ENCODE data around the gene OLA1. TPM values are rescaled to one million over a fixed set of nuclear protein-coding genes. Genes with fewer than 3 reads are reported as not detected.

Gene OLA1
- polyA plus RNA-seq, 1 of the 3 experiments (the other 2 are of a cell fraction) = 46.9 TPM

DNA sequence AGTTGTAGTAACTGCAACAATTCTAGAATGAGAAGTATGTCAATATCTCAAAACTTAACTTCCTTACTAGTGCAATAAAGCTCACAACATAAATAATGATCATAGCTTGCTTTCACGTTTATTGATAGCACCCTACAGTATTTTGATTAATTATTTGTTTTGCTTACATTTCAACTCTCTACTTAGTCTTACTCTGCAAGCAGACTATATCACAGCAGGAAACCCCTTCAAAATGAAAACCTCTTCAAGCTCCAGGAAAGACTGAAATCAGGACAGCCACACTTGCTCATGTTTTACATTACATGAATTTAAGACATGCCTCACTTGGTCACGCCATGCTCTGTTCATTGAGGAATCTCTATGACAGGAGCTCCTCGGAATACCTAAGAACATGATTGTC is 3.3 kb downstream of the OLA1 start:
- H2AFZ ChIP-seq (ENCODE audit: low read depth) = no peak overlapping the region

DNA sequence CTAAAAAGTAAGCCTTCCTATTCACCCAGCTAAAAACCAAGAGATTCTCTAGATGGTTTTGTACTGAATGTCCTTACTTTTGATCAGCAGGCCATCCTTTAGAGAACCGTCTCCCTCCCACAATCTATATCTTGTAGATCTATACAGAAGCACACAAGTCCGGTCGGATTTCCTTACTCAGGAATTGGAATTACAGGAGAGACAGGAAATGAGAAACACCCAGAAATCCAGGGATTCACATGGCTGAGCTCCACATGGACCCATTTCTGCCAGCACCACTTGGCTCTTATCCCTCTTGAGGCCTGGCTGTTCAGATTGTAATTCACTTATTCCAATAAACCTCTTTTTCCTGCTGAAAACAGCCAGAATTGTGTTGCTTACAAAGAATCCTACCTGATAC is 4.5 kb downstream of the OLA1 start:
- Histone ChIP-seq H3K9me3 (no peaks in the 10 kb centered on the region), H3F3A (replicated peaks; ENCODE audit: insufficient read depth) (no peaks in the 10 kb centered on the region), H3K27ac (ENCODE audit: low read depth in 2 of 2, low read length in 1 of 2) (no peak overlapping the region), H3K36me3 (replicated peaks in 1 of 2; ENCODE audit: control insufficient read depth in 1 of 2, insufficient read depth in 2 of 2, low read length in 1 of 2) (peaks cover 19 to 24% of the 10 kb centered on the region in 2 experiments), H3K4me2 (no peak overlapping the region), H3K4me1 (ENCODE audit: control insufficient read depth in 1 of 2, insufficient read depth in 2 of 2, low read depth in 1 of 2, low read length in 1 of 2) (peaks cover 0 to 6% of the 10 kb centered on the region in 2 experiments; a peak in 1 of 4 replicates), H3K9ac (no peak overlapping the region), H3K27me3 (ENCODE audit: insufficient read depth) (no peaks in the 10 kb centered on the region), H3K79me2 (ENCODE audit: insufficient read depth) (peaks cover 93% of the 10 kb centered on the region), H2AFZ (ENCODE audit: low read depth) (no peak overlapping the region), H3K9me2 (no peaks in the 10 kb centered on the region), H3K4me3 (ENCODE audit: low read depth in 2 of 2, low read length in 1 of 2) (no peak overlapping the region), H4K20me1 (ENCODE audit: insufficient read depth) (0 out of 2 replicates have a peak, but pooled peaks cover 15% of the 10 kb centered on the region)
- CTCF ChIA-PET = interaction anchor here (1.1 kb wide), 1 partner anchor 20 kb away, joined by 3 read pairs; no protein-coding TSS in a partner anchor
- no peak for DNase-seq
- POLR2A ChIA-PET = no interaction called here
- WGBS (ENCODE audit: low lambda C conversion rate) = 94% methylated on average over 3 of the region's 3 CpGs
- TF ChIP-seq, protein P1, sequence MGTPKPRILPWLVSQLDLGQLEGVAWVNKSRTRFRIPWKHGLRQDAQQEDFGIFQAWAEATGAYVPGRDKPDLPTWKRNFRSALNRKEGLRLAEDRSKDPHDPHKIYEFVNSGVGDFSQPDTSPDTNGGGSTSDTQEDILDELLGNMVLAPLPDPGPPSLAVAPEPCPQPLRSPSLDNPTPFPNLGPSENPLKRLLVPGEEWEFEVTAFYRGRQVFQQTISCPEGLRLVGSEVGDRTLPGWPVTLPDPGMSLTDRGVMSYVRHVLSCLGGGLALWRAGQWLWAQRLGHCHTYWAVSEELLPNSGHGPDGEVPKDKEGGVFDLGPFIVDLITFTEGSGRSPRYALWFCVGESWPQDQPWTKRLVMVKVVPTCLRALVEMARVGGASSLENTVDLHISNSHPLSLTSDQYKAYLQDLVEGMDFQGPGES (IDR thresholded peaks at IDR 0.05; ENCODE audit: low read depth, low read length) = no peak
- TF ChIP-seq EZH2phosphoT487 (IDR thresholded peaks at IDR 0.05; ENCODE audit: borderline replicate concordance, low read depth) (no peak), TAF1 (IDR thresholded peaks at IDR 0.05; ENCODE audit: borderline replicate concordance, low read depth, low read length) (no peak), GATA2 (CRISPR knock-in tag; IDR thresholded peaks at IDR 0.05) (no peak), JUND (IDR thresholded peaks at IDR 0.05) (no peak), CHD2 (IDR thresholded peaks at IDR 0.05; ENCODE audit: low read length, partially characterized antibody) (no peak), GABPA (IDR thresholded peaks at IDR 0.05; ENCODE audit: low read depth) (no peak), EP300 (IDR thresholded peaks at IDR 0.05; ENCODE audit: borderline replicate concordance in 1 of 2, low read depth in 1 of 2, low read length in 1 of 2) (no peak), MEF2A (IDR thresholded peaks at IDR 0.05; ENCODE audit: borderline replicate concordance, low read depth) (no peak), FOSL2 (IDR thresholded peaks at IDR 0.05; ENCODE audit: borderline replicate concordance, low read depth) (no peak), RAD21 (IDR thresholded peaks at IDR 0.05; ENCODE audit: low read length) (no peak), MXI1 (IDR thresholded peaks at IDR 0.05; ENCODE audit: low read depth, low read length) (no peak), FOXM1 (IDR thresholded peaks at IDR 0.05; ENCODE audit: low read depth) (no peak)
- TF ChIP-seq, protein P2, sequence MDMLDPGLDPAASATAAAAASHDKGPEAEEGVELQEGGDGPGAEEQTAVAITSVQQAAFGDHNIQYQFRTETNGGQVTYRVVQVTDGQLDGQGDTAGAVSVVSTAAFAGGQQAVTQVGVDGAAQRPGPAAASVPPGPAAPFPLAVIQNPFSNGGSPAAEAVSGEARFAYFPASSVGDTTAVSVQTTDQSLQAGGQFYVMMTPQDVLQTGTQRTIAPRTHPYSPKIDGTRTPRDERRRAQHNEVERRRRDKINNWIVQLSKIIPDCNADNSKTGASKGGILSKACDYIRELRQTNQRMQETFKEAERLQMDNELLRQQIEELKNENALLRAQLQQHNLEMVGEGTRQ (IDR thresholded peaks at IDR 0.05; ENCODE audit: borderline replicate concordance, low read depth, low read length) = no peak
- TF ChIP-seq, protein P3, sequence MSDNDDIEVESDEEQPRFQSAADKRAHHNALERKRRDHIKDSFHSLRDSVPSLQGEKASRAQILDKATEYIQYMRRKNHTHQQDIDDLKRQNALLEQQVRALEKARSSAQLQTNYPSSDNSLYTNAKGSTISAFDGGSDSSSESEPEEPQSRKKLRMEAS (IDR thresholded peaks at IDR 0.05; ENCODE audit: low read depth) = no peak
- TF ChIP-seq, protein P4, sequence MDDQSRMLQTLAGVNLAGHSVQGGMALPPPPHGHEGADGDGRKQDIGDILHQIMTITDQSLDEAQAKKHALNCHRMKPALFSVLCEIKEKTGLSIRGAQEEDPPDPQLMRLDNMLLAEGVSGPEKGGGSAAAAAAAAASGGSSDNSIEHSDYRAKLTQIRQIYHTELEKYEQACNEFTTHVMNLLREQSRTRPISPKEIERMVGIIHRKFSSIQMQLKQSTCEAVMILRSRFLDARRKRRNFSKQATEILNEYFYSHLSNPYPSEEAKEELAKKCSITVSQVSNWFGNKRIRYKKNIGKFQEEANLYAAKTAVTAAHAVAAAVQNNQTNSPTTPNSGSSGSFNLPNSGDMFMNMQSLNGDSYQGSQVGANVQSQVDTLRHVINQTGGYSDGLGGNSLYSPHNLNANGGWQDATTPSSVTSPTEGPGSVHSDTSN (IDR thresholded peaks at IDR 0.05) = no peak

More for the DNA sequence above, 3.3 kb downstream of the OLA1 start:
- no peak overlapping the region for H3K27ac ChIP-seq (ENCODE audit: low read depth in 2 of 2, low read length in 1 of 2)
- 97% methylated on average over 3 of the region's 3 CpGs for WGBS (ENCODE audit: low lambda C conversion rate)
- CTCF ChIA-PET = interaction anchor here (0.9 to 1.6 kb wide), 2 partner anchors 36 to 98 kb away, joined by 3 read pairs; no protein-coding TSS in a partner anchor
- 0 out of 2 replicates have a peak, but pooled peaks cover 6% of the 10 kb centered on the region for H4K20me1 ChIP-seq (ENCODE audit: insufficient read depth)
- TF ChIP-seq GABPA (IDR thresholded peaks at IDR 0.05; ENCODE audit: low read depth) = no peak
- no peak for TF ChIP-seq CHD2 (IDR thresholded peaks at IDR 0.05; ENCODE audit: low read length, partially characterized antibody)
- TF ChIP-seq, protein P5, sequence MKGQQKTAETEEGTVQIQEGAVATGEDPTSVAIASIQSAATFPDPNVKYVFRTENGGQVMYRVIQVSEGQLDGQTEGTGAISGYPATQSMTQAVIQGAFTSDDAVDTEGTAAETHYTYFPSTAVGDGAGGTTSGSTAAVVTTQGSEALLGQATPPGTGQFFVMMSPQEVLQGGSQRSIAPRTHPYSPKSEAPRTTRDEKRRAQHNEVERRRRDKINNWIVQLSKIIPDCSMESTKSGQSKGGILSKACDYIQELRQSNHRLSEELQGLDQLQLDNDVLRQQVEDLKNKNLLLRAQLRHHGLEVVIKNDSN (IDR thresholded peaks at IDR 0.05; ENCODE audit: borderline replicate concordance, low read depth) = no peak
- TF ChIP-seq FOSL2 (IDR thresholded peaks at IDR 0.05; ENCODE audit: borderline replicate concordance, low read depth) = no peak
- TF ChIP-seq MEF2A (IDR thresholded peaks at IDR 0.05; ENCODE audit: borderline replicate concordance, low read depth) = no peak
- no peak for TF ChIP-seq EZH2phosphoT487 (IDR thresholded peaks at IDR 0.05; ENCODE audit: borderline replicate concordance, low read depth)
- no peak for TF ChIP-seq NRF1 (IDR thresholded peaks at IDR 0.05; ENCODE audit: low read depth, low read length)
- TF ChIP-seq SMC3 (IDR thresholded peaks at IDR 0.05; ENCODE audit: low read depth, low read length) = no peak
- TF ChIP-seq TEAD4 (IDR thresholded peaks at IDR 0.05; ENCODE audit: borderline replicate concordance, insufficient read depth) = no peak
- no peak for TF ChIP-seq RFX5 (IDR thresholded peaks at IDR 0.05; ENCODE audit: low read length)
- TF ChIP-seq, protein P3 (IDR thresholded peaks at IDR 0.05; ENCODE audit: low read depth) = no peak
- TF ChIP-seq ELF1 (IDR thresholded peaks at IDR 0.05) = no peak
- no peak for TF ChIP-seq JUND (IDR thresholded peaks at IDR 0.05)
- H3K27me3 ChIP-seq (ENCODE audit: insufficient read depth) = no peaks in the 10 kb centered on the region
- no peak overlapping the region for H3K4me2 ChIP-seq
- H3K9me2 ChIP-seq = no peaks in the 10 kb centered on the region
- H3K9me3 ChIP-seq = no peaks in the 10 kb centered on the region
- peaks cover 0 to 8% of the 10 kb centered on the region in 2 experiments; a peak in 1 of 4 replicates for H3K4me1 ChIP-seq (ENCODE audit: control insufficient read depth in 1 of 2, insufficient read depth in 2 of 2, low read depth in 1 of 2, low read length in 1 of 2)
- H3K36me3 ChIP-seq (replicated peaks in 1 of 2; ENCODE audit: control insufficient read depth in 1 of 2, insufficient read depth in 2 of 2, low read length in 1 of 2) = peaks cover 19 to 24% of the 10 kb centered on the region in 2 experiments
- H3K79me2 ChIP-seq (ENCODE audit: insufficient read depth) = peaks cover 81% of the 10 kb centered on the region
- no peak for DNase-seq
- POLR2A ChIA-PET = no interaction called here
- no peak overlapping the region for H3K4me3 ChIP-seq (ENCODE audit: low read depth in 2 of 2, low read length in 1 of 2)
- H3F3A ChIP-seq (replicated peaks; ENCODE audit: insufficient read depth) = no peaks in the 10 kb centered on the region
- H3K9ac ChIP-seq = no peak overlapping the region
